OCI-LY1 (cell line): ENCODE measurements around the gene SKA2.

Experiments used
- H2AFZ ChIP-seq: fragments of 200-600 bp; sonication (generic), shearing (Covaris generic); 2 replicates; pipeline ENCODE4 v1.6.0; 2014; ENCODE audit warnings: antibody characterized with exemption, mild to moderate bottlenecking, low read length
- H3F3A ChIP-seq: fragments of 200-600 bp; sonication (generic), shearing (Covaris generic); 2 replicates; pipeline ENCODE4 v1.6.0; 2014; ENCODE audit warnings: mild to moderate bottlenecking, antibody characterized with exemption, low read length, moderate library complexity; ENCODE audit not compliant: insufficient read depth
- H3K27ac ChIP-seq: fragments of 200-600 bp; sonication (generic); 2 replicates; pipeline ENCODE4 v1.5.1; 2014; ENCODE audit warnings: low read length, mixed run types, mild to moderate bottlenecking, low read depth; ENCODE audit not compliant: poor library complexity, severe bottlenecking
- H3K27me3 ChIP-seq: fragments of 200-600 bp; sonication (generic); 2 replicates; pipeline ENCODE4 v1.6.0; 2014; ENCODE audit warnings: antibody characterized with exemption, mild to moderate bottlenecking, low read length, moderate library complexity; ENCODE audit not compliant: insufficient read depth
- H3K36me3 ChIP-seq: fragments of 200-600 bp; sonication (generic); 2 replicates; pipeline ENCODE4 v1.6.1; 2014; ENCODE audit warnings: mild to moderate bottlenecking, antibody characterized with exemption, low read length, moderate library complexity, mixed read lengths; ENCODE audit not compliant: insufficient read depth
- H3K4me1 ChIP-seq: fragments of 200-600 bp; sonication (generic); 2 replicates; pipeline ENCODE4 v1.5.1; 2014; ENCODE audit warnings: mild to moderate bottlenecking, low read length, moderate library complexity; ENCODE audit not compliant: insufficient read depth, severe bottlenecking
- H3K4me2 ChIP-seq: fragments of 200-600 bp; sonication (generic), shearing (Covaris generic); 2 replicates; pipeline ENCODE4 v1.6.1; 2014; ENCODE audit warnings: low read length
- H3K4me3 ChIP-seq: fragments of 200-600 bp; sonication (generic); 2 replicates; pipeline ENCODE4 v1.5.1; 2014; ENCODE audit warnings: low read length, low read depth, mild to moderate bottlenecking, mixed read lengths; ENCODE audit not compliant: poor library complexity, severe bottlenecking
- H3K79me2 ChIP-seq: fragments of 200-600 bp; shearing (Covaris generic); 2 replicates; pipeline ENCODE4 v1.6.1; 2016; ENCODE audit warnings: mixed run types, low read length, mixed read lengths; ENCODE audit not compliant: insufficient read depth
- H3K9ac ChIP-seq: fragments of 200-600 bp; sonication (generic), shearing (Covaris generic); 2 replicates; pipeline ENCODE4 v1.6.1; 2014; ENCODE audit warnings: mild to moderate bottlenecking, low read length, mixed read lengths
- H3K9me2 ChIP-seq: fragments of 200-600 bp; sonication (generic), shearing (Covaris generic); 2 replicates; pipeline ENCODE4 v1.6.1; 2014; ENCODE audit warnings: low read depth, mild to moderate bottlenecking, low read length, mixed read lengths
- H3K9me3 ChIP-seq: fragments of 200-600 bp; shearing (Covaris generic); 2 replicates; pipeline ENCODE4 v1.6.1; 2014; ENCODE audit warnings: low read length, mixed read lengths
- H4K20me1 ChIP-seq: fragments of 200-600 bp; sonication (generic), shearing (Covaris generic); 2 replicates; pipeline ENCODE4 v1.6.0; 2016; ENCODE audit warnings: mild to moderate bottlenecking, low read length; ENCODE audit not compliant: insufficient read depth
- CTCF ChIP-seq: fragments of 200-600 bp; sonication (generic), shearing (Covaris generic); IDR thresholded peaks from 2 replicates; pipeline ENCODE4 v1.5.1; 2017; ENCODE audit warnings: mild to moderate bottlenecking, antibody characterized with exemption, low read length, moderate library complexity, mixed read lengths
- EZH2 ChIP-seq: fragments of 200-600 bp; sonication (generic), shearing (Covaris generic); IDR thresholded peaks from 2 replicates; pipeline ENCODE4 v1.8.0; 2017; ENCODE audit warnings: borderline replicate concordance, mixed run types, mild to moderate bottlenecking, antibody characterized with exemption, low read length, moderate library complexity, mixed read lengths

Gene SKA2

GRCh38 chr17:59193336-59193862, 38.4 kb upstream of the SKA2 start:
- no peaks in the 10 kb centered on the region for H3K4me1 ChIP-seq
- H3K9me3 ChIP-seq = no peaks in the 10 kb centered on the region
- H3K36me3 ChIP-seq = peaks cover 80% of the 10 kb centered on the region
- no peak overlapping the region for H2AFZ ChIP-seq
- H3K4me3 ChIP-seq = no peak overlapping the region
- no peak overlapping the region for H3K9ac ChIP-seq
- H3K79me2 ChIP-seq = no peaks in the 10 kb centered on the region
- TF ChIP-seq EZH2 (no peak), CTCF (no peak)
- H4K20me1 ChIP-seq = no peaks in the 10 kb centered on the region
- no peaks in the 10 kb centered on the region for H3K9me2 ChIP-seq
- H3K27me3 ChIP-seq = no peaks in the 10 kb centered on the region
- H3K27ac ChIP-seq = no peak overlapping the region
- H3F3A ChIP-seq = no peaks in the 10 kb centered on the region
- no peak overlapping the region for H3K4me2 ChIP-seq

DNA sequence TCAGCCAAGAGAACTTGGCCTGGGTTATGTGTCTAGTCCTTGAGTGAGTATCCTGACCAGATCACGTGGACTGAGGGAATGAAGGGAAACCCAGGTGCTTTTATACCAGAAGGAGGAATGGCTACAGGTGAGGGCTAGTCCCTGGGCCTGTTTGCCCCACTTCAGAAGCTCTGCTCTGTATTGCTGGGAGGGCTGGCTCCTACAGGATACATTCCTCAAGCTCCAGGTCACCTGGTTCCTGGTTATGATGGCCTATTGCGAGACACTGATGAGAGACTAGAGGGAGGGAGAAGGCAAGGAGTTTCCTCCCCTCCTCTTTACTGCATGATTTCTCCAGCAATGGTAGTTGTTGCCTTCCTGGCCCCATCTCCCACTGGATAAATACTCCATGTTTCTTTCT, 35.8 kb upstream of the SKA2 start:
- Histone ChIP-seq H3K4me2 (no peak overlapping the region), H3K9me2 (no peaks in the 10 kb centered on the region), H3K4me1 (no peaks in the 10 kb centered on the region), H3K9ac (no peak overlapping the region), H3F3A (no peaks in the 10 kb centered on the region), H3K27me3 (no peaks in the 10 kb centered on the region), H3K36me3 (peaks cover 79% of the 10 kb centered on the region), H3K79me2 (no peaks in the 10 kb centered on the region), H4K20me1 (no peaks in the 10 kb centered on the region), H3K9me3 (no peaks in the 10 kb centered on the region), H2AFZ (no peak overlapping the region), H3K4me3 (no peak overlapping the region), H3K27ac (no peak overlapping the region)
- TF ChIP-seq CTCF = no peak
- TF ChIP-seq EZH2 = no peak

GRCh38 chr17:59186850-59187249, 31.9 kb upstream of the SKA2 start:
- H3K9me2 ChIP-seq = no peaks in the 10 kb centered on the region
- no peak overlapping the region for H3K9ac ChIP-seq
- H3K4me2 ChIP-seq = no peak overlapping the region
- TF ChIP-seq EZH2 (no peak), CTCF (no peak)
- H3K79me2 ChIP-seq = no peaks in the 10 kb centered on the region
- no peak overlapping the region for H3K27ac ChIP-seq
- H4K20me1 ChIP-seq = no peaks in the 10 kb centered on the region
- peaks cover 54% of the 10 kb centered on the region for H3K36me3 ChIP-seq
- no peak overlapping the region for H2AFZ ChIP-seq
- H3K4me3 ChIP-seq = no peak overlapping the region
- H3K9me3 ChIP-seq = no peaks in the 10 kb centered on the region
- no peaks in the 10 kb centered on the region for H3F3A ChIP-seq
- H3K27me3 ChIP-seq = no peaks in the 10 kb centered on the region
- no peaks in the 10 kb centered on the region for H3K4me1 ChIP-seq
